DOHH2 (cell line): ENCODE results near the gene KRT80.

Source experiments
- H3F3A ChIP-seq: fragments of 200-600 bp; sonication (generic), shearing (Covaris generic); 2 replicates; pipeline ENCODE4 v1.6.0; 2016; ENCODE audit warnings: antibody characterized with exemption, mild to moderate bottlenecking; ENCODE audit not compliant: control insufficient read depth, insufficient read depth
- H3K27ac ChIP-seq: fragments of 200-600 bp; sonication (generic); 2 replicates; pipeline ENCODE4 v1.5.1; 2014; ENCODE audit warnings: low read depth, mild to moderate bottlenecking, low read length, moderate library complexity
- H3K27me3 ChIP-seq: fragments of 200-600 bp; sonication (generic); 2 replicates; pipeline ENCODE4 v1.6.1; 2014; ENCODE audit warnings: mild to moderate bottlenecking, low read length, mixed read lengths; ENCODE audit not compliant: control insufficient read depth
- H3K36me3 ChIP-seq: fragments of 200-600 bp; sonication (generic); 2 replicates; pipeline ENCODE4 v1.6.1; 2014; ENCODE audit warnings: mild to moderate bottlenecking, low read length, moderate library complexity, mixed read lengths; ENCODE audit not compliant: control insufficient read depth
- H3K4me1 ChIP-seq: fragments of 200-600 bp; sonication (generic); 2 replicates; pipeline ENCODE4 v1.6.1; 2014; ENCODE audit warnings: mild to moderate bottlenecking, low read length, mixed read lengths; ENCODE audit not compliant: control insufficient read depth
- H3K4me2 ChIP-seq: fragments of 200-600 bp; sonication (generic); 2 replicates; pipeline ENCODE4 v1.6.0; 2014; ENCODE audit warnings: mild to moderate bottlenecking, low read length, moderate library complexity
- H3K4me3 ChIP-seq: fragments of 200-600 bp; sonication (generic); 2 replicates; pipeline ENCODE4 v1.5.1; 2014; ENCODE audit warnings: mild to moderate bottlenecking, low read length, mixed read lengths
- H3K79me2 ChIP-seq: fragments of 200-600 bp; sonication (generic); 2 replicates; pipeline ENCODE4 v1.6.1; 2014; ENCODE audit warnings: mild to moderate bottlenecking, low read length, mixed read lengths; ENCODE audit not compliant: control insufficient read depth
- H3K9me2 ChIP-seq: fragments of 200-600 bp; sonication (generic); replicated peaks from 2 replicates; pipeline ENCODE4 v1.6.1; 2014; ENCODE audit warnings: mild to moderate bottlenecking, low read length, mixed read lengths; ENCODE audit not compliant: control insufficient read depth
- H3K9me3 ChIP-seq: fragments of 200-600 bp; sonication (generic); 2 replicates; pipeline ENCODE4 v1.6.1; 2014; ENCODE audit warnings: antibody characterized with exemption, low read length, mixed read lengths; ENCODE audit not compliant: control insufficient read depth, insufficient read depth
- H4K20me1 ChIP-seq: fragments of 200-600 bp; sonication (generic); 2 replicates; pipeline ENCODE4 v1.6.0; 2014; ENCODE audit warnings: low read depth, mild to moderate bottlenecking, antibody characterized with exemption, low read length, moderate library complexity; ENCODE audit not compliant: control insufficient read depth, insufficient read depth
- CTCF ChIP-seq: fragments of 200-600 bp; sonication (generic); IDR thresholded peaks from one replicate; pipeline ENCODE4 v1.5.1; 2014; ENCODE audit warnings: antibody characterized with exemption, mild to moderate bottlenecking, low read depth, low read length; ENCODE audit not compliant: poor library complexity, severe bottlenecking
- EZH2phosphoT487 ChIP-seq: fragments of 200-600 bp; sonication (generic); IDR thresholded peaks from 2 replicates; pipeline ENCODE4 v1.6.1; 2017; ENCODE audit warnings: borderline replicate concordance, mild to moderate bottlenecking, antibody characterized with exemption, low read length, moderate library complexity, mixed read lengths

Gene KRT80

GRCh38 chr12:52162981-52163380 lies 28.8 kb downstream of the KRT80 start:
- no peaks in the 10 kb centered on the region for H3K79me2 ChIP-seq
- no peaks in the 10 kb centered on the region for H3K36me3 ChIP-seq
- H3K4me1 ChIP-seq: no peaks in the 10 kb centered on the region
- no peaks in the 10 kb centered on the region for H3F3A ChIP-seq
- no peaks in the 10 kb centered on the region for H3K9me3 ChIP-seq
- peaks cover 6% of the 10 kb centered on the region for H3K27me3 ChIP-seq
- H3K4me2 ChIP-seq: no peak overlapping the region
- no peak overlapping the region for H3K27ac ChIP-seq
- TF ChIP-seq CTCF (no peak), EZH2phosphoT487 (no peak)
- H4K20me1 ChIP-seq: no peaks in the 10 kb centered on the region
- no peak overlapping the region for H3K4me3 ChIP-seq
- no peaks in the 10 kb centered on the region for H3K9me2 ChIP-seq

GRCh38 chr12:52160200-52160599 lies 31.6 kb downstream of the KRT80 start:
- Histone ChIP-seq H3K79me2 (no peaks in the 10 kb centered on the region), H3K4me2 (no peak overlapping the region), H3K4me3 (no peak overlapping the region), H3K36me3 (no peaks in the 10 kb centered on the region), H3K9me2 (no peaks in the 10 kb centered on the region), H3K9me3 (no peaks in the 10 kb centered on the region), H3K27ac (no peak overlapping the region), H3K4me1 (no peaks in the 10 kb centered on the region), H4K20me1 (no peaks in the 10 kb centered on the region), H3F3A (no peaks in the 10 kb centered on the region), H3K27me3 (no peaks in the 10 kb centered on the region)
- no peak for TF ChIP-seq CTCF
- TF ChIP-seq EZH2phosphoT487: no peak

- Histone ChIP-seq H3K4me3 (no peak overlapping the region), H3K4me1 (no peaks in the 10 kb centered on the region), H3K27me3 (no peaks in the 10 kb centered on the region), H3K27ac (no peak overlapping the region), H3K36me3 (no peaks in the 10 kb centered on the region), H3K9me2 (no peaks in the 10 kb centered on the region), H3K4me2 (no peak overlapping the region), H3K9me3 (no peaks in the 10 kb centered on the region), H3F3A (no peaks in the 10 kb centered on the region), H4K20me1 (no peaks in the 10 kb centered on the region), H3K79me2 (no peaks in the 10 kb centered on the region)
- TF ChIP-seq CTCF: no peak
- TF ChIP-seq EZH2phosphoT487: no peak
Observed at GRCh38 chr12:52157566-52158150, 34.2 kb downstream of the KRT80 start.
